HepG2 (cell line): ENCODE measurements around the gene ATG7. TPM values are rescaled to one million over a fixed set of nuclear protein-coding genes. Genes with fewer than 3 reads are reported as not detected.

Experiments used
- ATAC-seq: fragments of 200-7000 bp; cut with Tn5 transposase; 3 replicates; pipeline ENCODE4 v1.9.1; 2020; ENCODE audit warnings: mild to moderate bottlenecking, moderate library complexity
- BruUV-seq: library from RNA; stranded (reverse); fragments of 400-500 nt; replicated peaks from 2 replicates; lab custom pipeline; 2021; lab: Mats Ljungman, UMichigan
- CTCF ChIA-PET: fragments of 300-600 bp; formaldehyde crosslinking; extraction: SDS; loops from one replicate; lab custom pipeline; 2021; ENCODE audit warnings: low total read pairs, inconsistent platforms, low intra/inter-chr PET ratio; lab: Yijun Ruan, JAX
- POLR2A ChIA-PET: fragments of 350-600 bp; sonication (Branson Sonifier 250); formaldehyde crosslinking; loops from one replicate; lab custom pipeline; 2020; ENCODE audit warnings: antibody characterized with exemption, inconsistent platforms; lab: Yijun Ruan, JAX
- DNase-seq: peaks from one replicate; pipeline ENCODE4 v3.0.0-alpha.2; 2015; ENCODE audit warnings: low spot score
- FAIRE-seq: peaks from 3 replicates; lab custom pipeline; 2011; peaks lifted over from hg19 to GRCh38; lab: Jason Lieb, UNC
- H2AFZ ChIP-seq: one replicate; pipeline ENCODE4 v1.6.1; 2011; ENCODE audit warnings: low read length, inconsistent platforms
- H3K27ac ChIP-seq: fragments of 300-600 bp; 3 replicates; pipeline ENCODE4 v1.8.0; 2011; ENCODE audit warnings: mixed run types, mild to moderate bottlenecking, mixed read lengths, low read length, inconsistent platforms; ENCODE audit not compliant: insufficient read depth; ENCODE audit errors: extremely low read length
- H3K27me3 ChIP-seq, 2 experiments: fragments of 200-600 bp in 1 of 2; 2 replicates in 1 of 2; 3 replicates in 1 of 2; pipeline versions ENCODE4 v1.6.0 to v1.8.0; 2011; ENCODE audit warnings: low read length in 2 of 2, mild to moderate bottlenecking in 2 of 2, moderate library complexity in 2 of 2, inconsistent platforms in 1 of 2; ENCODE audit not compliant: insufficient read depth in 2 of 2, control insufficient read depth in 1 of 2
- H3K36me3 ChIP-seq, 2 experiments: fragments of 200-600 bp in 1 of 2; replicated peaks in 1 of 2; 2 replicates in 1 of 2; 3 replicates in 1 of 2; pipeline versions ENCODE4 v1.5.1 to v1.8.0; 2011; ENCODE audit warnings: low read length in 2 of 2, inconsistent platforms in 1 of 2; ENCODE audit not compliant: insufficient read depth in 2 of 2, control insufficient read depth in 1 of 2
- H3K4me1 ChIP-seq: 2 replicates; pipeline ENCODE4 v1.5.1; 2012; ENCODE audit warnings: low read length, inconsistent platforms; ENCODE audit not compliant: insufficient read depth
- H3K4me2 ChIP-seq: 2 replicates; pipeline ENCODE4 v1.6.0; 2011; ENCODE audit warnings: low read depth, low read length, inconsistent platforms
- H3K4me3 ChIP-seq, 3 experiments: fragments of 200-600 bp in 1 of 3; sonication (generic), shearing (Covaris generic) in 1 of 3; replicated peaks in 1 of 3; 2 replicates each; pipeline ENCODE4 v1.5.1; 2011 to 2016; ENCODE audit warnings: low read length in 3 of 3, inconsistent platforms in 2 of 3, low read depth in 2 of 3, mild to moderate bottlenecking in 2 of 3, control low read depth in 1 of 3, mixed read lengths in 1 of 3; ENCODE audit not compliant: insufficient read depth in 1 of 3
- H3K79me2 ChIP-seq: one replicate; pipeline ENCODE4 v1.6.1; 2011; ENCODE audit warnings: low read length, inconsistent platforms; ENCODE audit not compliant: insufficient read depth
- H3K9ac ChIP-seq: 2 replicates; pipeline ENCODE4 v1.6.0; 2011; ENCODE audit warnings: mild to moderate bottlenecking, low read depth, low read length, inconsistent platforms; ENCODE audit not compliant: insufficient read depth
- H3K9me3 ChIP-seq: 2 replicates; pipeline ENCODE4 v1.5.1; 2012; ENCODE audit warnings: mild to moderate bottlenecking, low read length
- H4K20me1 ChIP-seq: 2 replicates; pipeline ENCODE4 v1.6.0; 2011; ENCODE audit warnings: inconsistent platforms, mild to moderate bottlenecking, low read length, moderate library complexity; ENCODE audit not compliant: insufficient read depth
- CEBPG ChIP-seq: IDR thresholded peaks from 2 replicates; pipeline ENCODE4 v1.6.1; 2016
- CENPX ChIP-seq: sonication (generic); formaldehyde crosslinking; IDR thresholded peaks from 2 replicates; pipeline ENCODE4 v1.9.0; 2021; ENCODE audit warnings: mild to moderate bottlenecking, missing genetic modification reagents, moderate library complexity
- ERF ChIP-seq: IDR thresholded peaks from 2 replicates; pipeline ENCODE4 v1.6.1; 2018; ENCODE audit warnings: missing biosample characterization, missing genetic modification reagents
- KAT7 ChIP-seq: IDR thresholded peaks from 2 replicates; pipeline ENCODE4 v1.6.1; 2018; ENCODE audit warnings: borderline replicate concordance, missing compliant biosample characterization
- MIER3 ChIP-seq: IDR thresholded peaks from 2 replicates; pipeline ENCODE4 v1.6.1; 2016; ENCODE audit warnings: missing compliant biosample characterization, borderline replicate concordance
- PRPF4 ChIP-seq: fragments of 200-400 bp; formaldehyde crosslinking; IDR thresholded peaks from 2 replicates; pipeline ENCODE4 v1.6.1; 2016; ENCODE audit warnings: low read length, low read depth; ENCODE audit not compliant: poor library complexity, severe bottlenecking
- TSC22D2 ChIP-seq: sonication (generic); formaldehyde crosslinking; IDR thresholded peaks from 2 replicates; pipeline ENCODE4 v1.5.1; 2020; ENCODE audit warnings: missing genetic modification reagents, mild to moderate bottlenecking, borderline replicate concordance
- ZEB1 ChIP-seq: IDR thresholded peaks from 2 replicates; pipeline ENCODE4 v1.6.1; 2012; ENCODE audit warnings: mild to moderate bottlenecking, low read depth, inconsistent platforms; ENCODE audit not compliant: insufficient replicate concordance
- ZFP36L1 ChIP-seq: sonication (generic); formaldehyde crosslinking; IDR thresholded peaks from 2 replicates; pipeline ENCODE4 v1.8.0; 2022; ENCODE audit warnings: mild to moderate bottlenecking, missing genetic modification reagents, moderate library complexity
- ZNF12 ChIP-seq: sonication (generic); formaldehyde crosslinking; IDR thresholded peaks from 2 replicates; pipeline ENCODE4 v1.5.0; 2020; ENCODE audit warnings: missing genetic modification reagents
- ZNF552 ChIP-seq: sonication (generic); formaldehyde crosslinking; IDR thresholded peaks from 2 replicates; pipeline ENCODE4 v1.9.0; 2022; ENCODE audit warnings: missing genetic modification reagents, mild to moderate bottlenecking, borderline replicate concordance
- ZNF572 ChIP-seq: sonication (generic); formaldehyde crosslinking; IDR thresholded peaks from 2 replicates; pipeline ENCODE4 v1.5.1; 2020; ENCODE audit warnings: mild to moderate bottlenecking, missing genetic modification reagents
- ZNF749 ChIP-seq: sonication (generic); formaldehyde crosslinking; IDR thresholded peaks from 2 replicates; pipeline ENCODE4 v1.8.0; 2022; ENCODE audit warnings: mild to moderate bottlenecking, missing genetic modification reagents, moderate library complexity, borderline replicate concordance
- WGBS: methylation state at CpG from one replicate; pipeline ENCODE4 v1.1.6; 2017; ENCODE audit warnings: low lambda C conversion rate; 5-methylcytosine and 5-hydroxymethylcytosine counted together
- in situ Hi-C: cut with HindIII; loops from 2 replicates; pipeline ENCODE4 v1.10.0; 2017; ENCODE audit warnings: low pct_unique_long_range_greater_than_20kb; ENCODE audit not compliant: extremely low pct_ligation_motif_present
- intact Hi-C: fragments of 100-400 bp; cut with micrococcal nuclease; formaldehyde crosslinking; loops from one replicate; pipeline ENCODE4 v1.10.0; 2022; ENCODE audit not compliant: unreplicated experiment
- polyA plus RNA-seq, 8 experiments: library from polyadenylated mRNA; depleted of rRNA in 3 of 8; stranded (reverse) in 7 of 8; unstranded in 1 of 8; fragments of >200 nt; fragmentation: Illumina TruSeq in 4 of 8; extraction: Trizol in 4 of 8; gene quantifications; 2 replicates each; pipeline versions ENCODE4 v1.2.1 to v1.2.3, GENCODE V29; 2011 to 2016; ENCODE audit warnings: low read depth in 4 of 8, missing spikeins in 1 of 8, mixed read lengths in 1 of 8; ENCODE audit not compliant: insufficient read depth in 1 of 8
- total RNA-seq, 5 experiments: library from RNA; depleted of rRNA; stranded (reverse); fragments of >200 nt; fragmentation: Illumina TruSeq; extraction: Trizol; gene quantifications; 2 replicates each; pipeline ENCODE4 v1.2.3, GENCODE V29; 2016; ENCODE audit warnings: low read depth in 1 of 5
- TF ChIP-seq, protein P1 (sequence below): sonication (generic); formaldehyde crosslinking; IDR thresholded peaks from 2 replicates; pipeline ENCODE4 v1.4.0; 2020; ENCODE audit warnings: missing genetic modification reagents
- TF ChIP-seq, protein P2 (sequence below): IDR thresholded peaks from 2 replicates; pipeline ENCODE4 v1.6.1; 2016; ENCODE audit warnings: low read depth

Gene ATG7
- total and polyA plus RNA-seq, 2 of the 13 experiments (the other 11 are each of a cell fraction or from before 2014, with no cell fraction given), result 7.8 to 22.1 TPM

DNA sequence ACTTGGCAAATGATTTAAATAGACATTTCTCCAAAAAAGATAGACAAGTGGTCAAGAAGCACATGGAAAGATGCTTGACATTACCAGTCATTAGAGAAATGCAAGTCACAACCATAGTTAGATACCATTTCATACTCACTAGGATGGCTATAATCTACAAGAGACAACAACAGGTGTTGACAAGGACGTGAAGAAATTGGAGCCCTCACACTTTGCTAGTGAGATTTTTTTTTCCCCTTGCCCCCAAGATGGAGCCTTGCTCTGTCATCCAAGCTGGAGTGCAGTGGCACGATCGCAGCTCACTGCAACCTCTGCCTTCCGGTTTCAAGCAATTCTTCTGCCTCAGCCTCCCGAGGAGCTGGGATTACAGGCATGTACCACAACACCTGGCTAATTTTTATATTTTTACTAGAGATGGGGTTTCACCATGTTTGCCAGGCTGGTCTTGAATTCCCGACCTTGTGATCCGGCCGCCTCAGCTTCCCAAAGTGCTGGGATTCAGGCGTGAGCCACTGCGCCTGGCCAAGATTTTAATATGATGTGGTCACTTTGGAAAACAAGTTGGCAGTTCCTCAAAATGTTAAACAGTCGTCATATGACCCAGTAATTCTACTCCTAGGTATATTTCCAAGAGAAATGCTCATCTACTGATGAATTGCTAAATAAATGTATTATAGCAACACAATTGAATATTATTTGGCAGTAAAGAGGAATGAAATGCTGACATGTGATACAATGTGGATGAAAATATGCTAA lies 103.3 kb downstream of the ATG7 start:
- Histone ChIP-seq H3K4me1 (peaks cover 12% of the 10 kb centered on the region), H3K4me2 (no peak overlapping the region), H3K36me3 (no peaks in the 10 kb centered on the region), H3K27ac (no peak overlapping the region), H3K9me3 (no peaks in the 10 kb centered on the region), H4K20me1 (no peaks in the 10 kb centered on the region), H3K27me3 (no peaks in the 10 kb centered on the region), H3K4me3 (no peak overlapping the region), H3K79me2 (no peaks in the 10 kb centered on the region), H3K9ac (no peak overlapping the region), H2AFZ (no peak overlapping the region)
- FAIRE-seq, result no peak
- CTCF ChIA-PET, result no interaction called here
- ATAC-seq, result no peak
- 93% methylated on average over 11 of the region's 11 CpGs for WGBS
- TF ChIP-seq ERF (CRISPR knock-in tag) (no peak), ZNF552 (CRISPR knock-in tag) (no peak), CEBPG (CRISPR knock-in tag) (no peak), ZNF749 (CRISPR knock-in tag) (no peak), TSC22D2 (CRISPR knock-in tag) (no peak), PRPF4 (no peak), KAT7 (CRISPR knock-in tag) (no peak), ZNF572 (no peak), CENPX (CRISPR knock-in tag) (no peak), ZFP36L1 (CRISPR knock-in tag) (no peak), ZNF12 (CRISPR knock-in tag) (no peak), ZEB1 (no peak), MIER3 (no peak)
- TF ChIP-seq, protein P1, sequence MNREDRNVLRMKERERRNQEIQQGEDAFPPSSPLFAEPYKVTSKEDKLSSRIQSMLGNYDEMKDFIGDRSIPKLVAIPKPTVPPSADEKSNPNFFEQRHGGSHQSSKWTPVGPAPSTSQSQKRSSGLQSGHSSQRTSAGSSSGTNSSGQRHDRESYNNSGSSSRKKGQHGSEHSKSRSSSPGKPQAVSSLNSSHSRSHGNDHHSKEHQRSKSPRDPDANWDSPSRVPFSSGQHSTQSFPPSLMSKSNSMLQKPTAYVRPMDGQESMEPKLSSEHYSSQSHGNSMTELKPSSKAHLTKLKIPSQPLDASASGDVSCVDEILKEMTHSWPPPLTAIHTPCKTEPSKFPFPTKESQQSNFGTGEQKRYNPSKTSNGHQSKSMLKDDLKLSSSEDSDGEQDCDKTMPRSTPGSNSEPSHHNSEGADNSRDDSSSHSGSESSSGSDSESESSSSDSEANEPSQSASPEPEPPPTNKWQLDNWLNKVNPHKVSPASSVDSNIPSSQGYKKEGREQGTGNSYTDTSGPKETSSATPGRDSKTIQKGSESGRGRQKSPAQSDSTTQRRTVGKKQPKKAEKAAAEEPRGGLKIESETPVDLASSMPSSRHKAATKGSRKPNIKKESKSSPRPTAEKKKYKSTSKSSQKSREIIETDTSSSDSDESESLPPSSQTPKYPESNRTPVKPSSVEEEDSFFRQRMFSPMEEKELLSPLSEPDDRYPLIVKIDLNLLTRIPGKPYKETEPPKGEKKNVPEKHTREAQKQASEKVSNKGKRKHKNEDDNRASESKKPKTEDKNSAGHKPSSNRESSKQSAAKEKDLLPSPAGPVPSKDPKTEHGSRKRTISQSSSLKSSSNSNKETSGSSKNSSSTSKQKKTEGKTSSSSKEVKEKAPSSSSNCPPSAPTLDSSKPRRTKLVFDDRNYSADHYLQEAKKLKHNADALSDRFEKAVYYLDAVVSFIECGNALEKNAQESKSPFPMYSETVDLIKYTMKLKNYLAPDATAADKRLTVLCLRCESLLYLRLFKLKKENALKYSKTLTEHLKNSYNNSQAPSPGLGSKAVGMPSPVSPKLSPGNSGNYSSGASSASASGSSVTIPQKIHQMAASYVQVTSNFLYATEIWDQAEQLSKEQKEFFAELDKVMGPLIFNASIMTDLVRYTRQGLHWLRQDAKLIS, result no peak
- TF ChIP-seq, protein P2, sequence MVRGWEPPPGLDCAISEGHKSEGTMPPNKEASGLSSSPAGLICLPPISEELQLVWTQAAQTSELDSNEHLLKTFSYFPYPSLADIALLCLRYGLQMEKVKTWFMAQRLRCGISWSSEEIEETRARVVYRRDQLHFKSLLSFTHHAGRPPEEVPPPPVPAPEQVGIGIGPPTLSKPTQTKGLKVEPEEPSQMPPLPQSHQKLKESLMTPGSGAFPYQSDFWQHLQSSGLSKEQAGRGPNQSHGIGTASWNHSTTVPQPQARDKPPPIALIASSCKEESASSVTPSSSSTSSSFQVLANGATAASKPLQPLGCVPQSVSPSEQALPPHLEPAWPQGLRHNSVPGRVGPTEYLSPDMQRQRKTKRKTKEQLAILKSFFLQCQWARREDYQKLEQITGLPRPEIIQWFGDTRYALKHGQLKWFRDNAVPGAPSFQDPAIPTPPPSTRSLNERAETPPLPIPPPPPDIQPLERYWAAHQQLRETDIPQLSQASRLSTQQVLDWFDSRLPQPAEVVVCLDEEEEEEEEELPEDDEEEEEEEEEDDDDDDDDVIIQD (CRISPR knock-in tag), result no peak
- in situ Hi-C loops (no loop called here), intact Hi-C loops (no loop called here)
- DNase-seq, result no peak
- POLR2A ChIA-PET, result no interaction called here
- no TSS peak for BruUV-seq
